Left cardiac atrium (tissue), 4 donors: ENCODE results near the gene PRRC2A. TPM values are rescaled to one million over a fixed set of nuclear protein-coding genes. Genes with fewer than 3 reads are reported as not detected.

ENCODE experiments used
- ATAC-seq, 2 donors: fragments of 200-7000 bp; cut with Tn5 transposase; one replicate each; pipeline ENCODE4 v1.9.1; 2020; ENCODE audit warnings: mild to moderate bottlenecking in 2 of 2, moderate library complexity in 2 of 2
- DNase-seq: peaks from one replicate; pipeline ENCODE4 v3.0.0-alpha.2; 2020
- intact Hi-C, 2 donors: fragments of 100-400 bp; cut with DNase I; formaldehyde crosslinking; loops; one replicate each; pipeline versions ENCODE4 v1.14.1 to v1.15.1; 2022 to 2023
- total RNA-seq, 2 donors: library from RNA; stranded (reverse); fragmentation: NEBNext Ultra II Directional; extraction: Animal tissue kit (Norgen Biotek cat#: 25700); gene quantifications; one replicate each; pipeline ENCODE4 v1.2.1, GENCODE V29; 2021
- donor health status: DM: no; HTN: yes; CAD: no.
- donor health status: DM: no; HTN: yes; CAD: no; lungs with severe emphysema.
- donor health status: DM: yes; HTN: yes; CAD: no.
- donor health status: Dilated cardiomyopathy.

The PRRC2A gene
- total RNA-seq, 2 donors from 2014 or later, result 85.0 to 108 TPM

GRCh38 chr6:31639449-31639861 is 18.9 kb downstream of the PRRC2A start:
- DNase-seq, result no peak
- intact Hi-C loops, result no loop called here
- ATAC-seq, result no peak

DNA sequence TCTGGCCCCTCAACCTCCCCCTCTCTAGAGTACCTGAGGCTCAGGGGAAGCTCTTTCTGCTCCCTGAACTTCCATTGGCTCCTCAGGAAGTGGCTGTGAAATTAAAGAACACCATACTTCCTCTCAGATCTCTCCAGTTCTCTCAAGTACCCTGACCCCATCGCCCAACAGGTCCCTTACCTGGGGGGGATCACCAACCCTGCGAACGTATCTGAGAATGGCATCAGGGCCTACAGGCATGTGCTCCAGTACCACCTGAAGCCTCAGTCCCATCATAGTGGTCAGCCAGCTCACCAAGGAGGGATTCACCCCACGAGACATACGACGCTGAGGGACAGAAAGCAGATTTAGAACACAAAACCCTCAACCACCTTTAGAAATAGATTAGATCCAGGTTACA is 20.1 kb downstream of the PRRC2A start:
- ATAC-seq (no peak), DNase-seq (no peak)
- intact Hi-C loops, result no loop called here

- intact Hi-C loops, result no loop called here
- no peak for ATAC-seq
- DNase-seq, result no peak
These were observed 20.9 kb downstream of the PRRC2A start for GRCh38 chr6:31641370-31641769.

DNA sequence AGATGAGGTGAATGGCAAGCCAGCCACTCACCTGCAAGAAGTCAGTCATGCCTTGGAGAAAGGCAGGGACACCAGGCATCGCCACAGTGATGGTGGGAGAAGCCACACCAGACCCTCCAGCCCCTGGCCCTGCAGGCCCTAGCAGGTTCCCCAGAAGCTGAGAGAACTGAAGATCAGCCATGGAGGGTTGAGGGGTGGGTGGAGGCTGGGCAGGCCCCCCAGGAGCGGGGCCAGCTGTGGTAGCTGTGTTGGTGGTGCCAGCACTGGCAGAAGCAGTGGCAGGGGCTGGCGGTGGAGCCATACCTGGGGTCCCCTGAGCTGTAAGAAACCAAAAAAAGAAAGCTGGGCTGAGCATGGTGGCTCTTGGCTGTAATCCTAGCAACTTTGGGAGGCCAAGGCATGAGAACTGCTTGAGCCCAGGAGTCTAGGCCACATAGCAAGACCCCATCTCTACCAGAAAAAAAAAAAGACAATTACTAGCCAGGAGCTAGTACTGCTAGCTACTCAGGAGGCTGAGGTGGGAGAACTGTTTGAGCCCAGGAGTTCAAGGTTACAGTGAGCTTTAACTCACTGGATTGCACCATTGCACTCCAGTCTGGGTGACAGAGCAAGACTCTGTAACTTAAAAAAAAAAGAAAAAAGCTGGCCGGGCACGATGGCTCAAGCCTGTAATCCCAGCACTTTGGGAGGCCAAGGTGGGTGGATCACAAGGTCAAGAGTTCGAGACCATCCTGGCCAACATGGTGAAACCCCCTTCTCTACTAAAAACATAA is 22.5 kb downstream of the PRRC2A start:
- no peak for ATAC-seq
- intact Hi-C loops, result no loop called here
- DNase-seq, result no peak

DNA sequence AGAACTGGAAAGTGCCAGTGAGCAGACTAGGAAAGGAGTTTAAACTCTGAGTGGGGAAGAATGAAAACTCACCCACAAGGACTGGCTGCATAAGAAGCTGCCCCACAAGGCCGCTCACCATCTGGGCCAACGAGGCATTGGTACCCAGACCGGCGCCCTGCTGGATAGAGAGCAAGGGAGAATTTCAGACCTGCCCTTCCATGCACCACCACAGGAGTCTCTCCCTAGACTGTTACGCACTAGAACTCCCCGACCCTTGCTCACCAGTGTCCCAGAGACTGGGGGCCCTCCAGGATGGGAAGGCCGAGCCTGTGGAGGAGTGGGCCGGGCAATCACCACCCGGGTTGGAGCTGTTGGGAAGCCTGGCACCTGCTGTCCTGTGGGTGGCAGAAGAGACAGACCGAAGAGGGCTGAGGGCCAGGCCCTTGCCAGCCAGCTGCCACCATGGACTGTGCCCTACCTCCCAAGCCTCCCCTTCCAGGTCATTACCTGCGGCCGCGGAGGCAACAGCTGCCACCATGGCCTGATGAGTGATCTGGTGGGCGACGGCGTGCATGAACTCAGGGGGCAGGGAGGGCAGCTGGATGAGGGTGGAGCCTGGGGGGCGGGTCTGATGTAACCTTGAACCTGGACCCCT is 23.4 kb downstream of the PRRC2A start:
- DNase-seq, result no peak
- no peak for ATAC-seq
- intact Hi-C loops, result no loop called here

GRCh38 chr6:31645325-31645724 is 24.8 kb downstream of the PRRC2A start:
- ATAC-seq, result no peak
- no peak for DNase-seq
- intact Hi-C loops, result no loop called here

DNA sequence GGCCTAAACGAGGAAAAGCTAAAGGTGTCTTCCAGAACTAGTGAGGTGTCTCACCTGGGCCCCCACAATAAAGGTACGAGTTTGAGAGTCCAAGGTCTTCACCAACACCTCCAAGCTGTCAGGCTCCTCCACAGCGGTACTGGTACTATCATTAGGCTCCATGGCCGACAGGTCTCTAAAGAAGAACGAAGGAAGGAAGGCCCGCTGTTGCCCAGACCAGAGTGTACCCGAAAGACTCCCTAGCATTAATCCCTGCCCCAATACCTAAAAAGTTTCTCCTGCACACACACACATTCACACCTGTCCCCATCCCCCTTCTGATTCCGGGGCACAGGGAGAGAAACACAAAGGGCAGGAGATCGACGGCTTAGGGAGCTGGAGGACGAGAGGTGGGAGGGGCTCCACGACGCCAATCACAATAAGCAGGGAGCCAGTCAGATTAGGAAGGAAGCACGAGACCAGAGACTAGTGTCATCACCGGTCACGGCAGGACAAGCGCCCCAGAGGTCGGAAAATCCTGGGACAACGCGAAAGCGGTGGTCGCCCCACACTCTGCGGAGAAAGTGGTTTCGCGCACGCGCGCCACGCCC is 31.2 kb downstream of the PRRC2A start:
- intact Hi-C loops, result no loop called here
- ATAC-seq (peak; percentile 70 to 75), DNase-seq (peak; percentile 79)

DNA sequence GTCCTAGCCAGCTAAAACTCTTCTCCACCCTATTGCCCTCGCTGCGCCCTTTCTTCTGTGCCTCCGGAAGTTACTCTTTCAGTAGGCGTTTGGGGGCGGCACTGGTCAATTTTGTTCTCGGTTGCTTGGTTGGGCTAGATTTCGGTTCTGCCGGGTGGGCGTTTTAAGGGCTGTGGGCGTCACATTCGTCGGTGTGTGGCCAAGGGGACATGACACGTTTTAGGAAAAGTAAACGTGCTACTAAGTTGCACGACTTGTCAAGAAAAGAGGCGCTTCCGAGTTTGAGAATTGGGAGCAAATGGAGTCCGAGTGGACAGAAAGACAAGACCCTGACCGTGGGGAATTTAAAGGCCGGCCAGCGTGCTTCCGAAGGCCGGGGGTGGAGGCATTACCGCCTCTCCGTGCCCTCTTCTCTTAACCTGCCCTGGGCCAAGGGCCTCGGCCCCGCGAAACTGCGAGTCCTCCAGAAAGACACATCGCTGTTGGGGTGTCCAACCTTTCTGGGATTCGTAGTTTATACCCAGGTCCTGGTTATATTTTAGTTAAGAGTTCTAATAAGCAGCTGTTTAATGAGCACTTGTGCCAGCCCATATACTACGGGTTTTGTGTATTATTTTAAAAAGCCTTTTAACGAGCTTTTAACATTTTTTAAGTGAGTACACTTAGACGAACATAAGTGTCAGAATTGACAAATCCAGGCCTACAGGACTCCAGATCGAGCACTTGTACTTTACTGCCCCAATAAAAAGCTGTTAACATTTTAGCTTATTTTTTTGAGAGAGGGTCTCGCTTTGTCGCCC is 32.6 kb downstream of the PRRC2A start:
- peak; percentile 80 to 82 for ATAC-seq
- intact Hi-C loops, result no loop called here
- peak; percentile 91 for DNase-seq

DNA sequence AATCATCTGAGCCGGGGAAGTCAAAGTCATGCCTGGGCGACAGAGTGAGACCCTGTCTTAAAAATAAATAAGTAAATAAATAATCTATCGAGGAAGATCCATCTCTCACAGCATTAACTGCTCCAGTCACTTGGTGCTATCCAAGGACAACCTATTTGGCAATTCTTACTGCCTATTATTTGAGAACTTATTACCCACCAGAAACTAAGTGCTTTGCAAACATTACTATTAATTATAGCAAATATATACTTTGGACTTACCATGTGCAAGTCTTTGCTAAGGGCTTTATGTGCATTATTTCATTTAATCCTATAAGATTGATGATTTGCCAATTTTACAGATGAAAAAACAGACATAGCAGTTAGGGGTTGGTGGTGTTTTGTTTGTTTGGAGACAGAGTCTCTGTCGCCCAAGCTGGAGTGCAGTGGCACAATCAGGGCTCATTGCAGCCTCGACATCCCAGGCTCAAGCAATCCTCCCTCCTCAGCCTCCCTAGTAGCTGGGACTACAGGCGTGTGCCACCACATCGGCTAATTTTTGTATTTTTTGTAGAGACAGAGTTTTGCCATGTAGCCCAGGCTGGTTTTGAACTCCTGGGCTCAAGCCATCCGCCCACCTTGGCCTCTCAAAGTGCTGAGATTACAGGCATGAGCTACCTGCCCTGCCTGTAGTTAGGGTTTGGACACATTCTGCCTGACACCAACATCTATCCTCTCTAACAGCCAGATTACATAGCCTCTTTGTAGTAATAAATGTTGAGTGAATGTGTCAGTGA is 34.2 kb downstream of the PRRC2A start:
- DNase-seq, result no peak
- intact Hi-C loops, result no loop called here

DNA sequence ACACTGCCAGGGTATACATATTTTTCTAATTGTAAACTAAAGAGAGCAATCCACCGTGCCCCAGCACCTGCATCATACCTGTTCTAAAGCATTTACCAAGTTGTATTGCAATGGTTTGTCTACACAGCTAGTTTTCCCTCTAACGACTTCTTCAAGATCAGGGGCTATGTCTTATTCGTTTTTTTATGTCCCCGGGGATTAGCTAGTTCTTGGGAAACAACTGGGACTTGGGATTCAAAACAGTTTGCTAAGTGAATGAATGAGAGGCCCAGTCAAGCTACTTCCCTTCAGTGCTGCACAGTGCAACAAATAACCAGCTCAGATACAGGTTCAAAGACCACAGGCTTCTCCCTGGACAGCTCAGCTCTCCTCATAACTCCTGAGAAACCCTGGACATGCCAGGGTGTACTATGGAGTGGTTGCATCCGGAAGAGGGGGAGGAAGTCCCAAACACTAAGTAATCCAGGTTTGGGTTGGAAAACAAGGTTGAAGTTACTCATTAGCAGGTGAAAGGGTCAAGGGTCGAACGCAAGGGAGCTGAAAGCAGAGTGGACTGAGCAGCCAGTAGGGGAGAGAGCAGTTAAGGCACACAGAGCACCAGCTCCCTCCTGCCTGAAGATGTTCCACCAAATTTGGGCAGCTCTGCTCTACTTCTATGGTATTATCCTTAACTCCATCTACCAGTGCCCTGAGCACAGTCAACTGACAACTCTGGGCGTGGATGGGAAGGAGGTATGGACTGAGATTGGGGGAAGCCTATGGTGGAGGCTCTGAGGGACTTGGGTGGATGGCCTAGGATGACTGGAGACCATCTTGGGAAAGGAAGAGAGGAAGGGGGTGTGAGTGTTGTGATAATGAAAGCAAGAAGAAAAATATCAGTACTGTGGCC is 35.1 kb downstream of the PRRC2A start, which contains the start of gene APOM:
APOM (plus strand) TSS at position 546 of the 889 bp plus-strand sequence; CDS start at position 619, 73 bp downstream.
- ATAC-seq, result no peak
- intact Hi-C loops, result no loop called here

More for the DNA sequence above, 34.2 kb downstream of the PRRC2A start:
- ATAC-seq, result no peak

DNA sequence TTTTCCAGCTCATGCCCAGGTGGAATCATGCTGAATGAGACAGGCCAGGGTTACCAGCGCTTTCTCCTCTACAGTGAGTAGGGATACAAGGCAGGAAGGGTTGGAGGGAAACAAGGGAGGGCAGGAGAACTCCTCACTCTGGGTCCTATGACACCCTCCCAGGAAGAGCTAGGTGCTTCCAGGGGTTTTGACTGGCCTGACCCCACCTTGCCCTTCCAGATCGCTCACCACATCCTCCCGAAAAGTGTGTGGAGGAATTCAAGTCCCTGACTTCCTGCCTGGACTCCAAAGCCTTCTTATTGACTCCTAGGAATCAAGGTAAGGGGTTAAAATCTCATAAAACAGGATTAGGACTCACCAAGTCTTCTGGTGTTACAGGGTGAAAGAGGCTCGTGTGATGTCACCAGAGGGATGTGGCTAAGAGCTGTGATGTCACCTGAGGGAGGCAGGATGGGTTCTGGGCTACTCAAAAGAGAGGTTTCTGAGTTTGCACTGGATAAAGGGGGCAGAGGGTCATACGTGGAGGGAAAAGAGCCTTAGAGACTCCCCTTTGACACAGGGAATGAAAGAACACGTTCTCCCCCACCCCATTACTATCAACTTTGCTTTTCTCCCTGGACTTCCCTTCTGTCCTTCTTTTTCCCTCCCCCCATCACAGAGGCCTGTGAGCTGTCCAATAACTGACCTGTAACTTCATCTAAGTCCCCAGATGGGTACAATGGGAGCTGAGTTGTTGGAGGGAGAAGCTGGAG is 37.1 kb downstream of the PRRC2A start:
- ATAC-seq (no peak), DNase-seq (no peak)
- intact Hi-C loops, result no loop called here

More for the DNA sequence above, 35.1 kb downstream of the PRRC2A start, which contains the start of gene APOM:
- no peak for DNase-seq

- intact Hi-C loops, result no loop called here
- ATAC-seq (no peak), DNase-seq (no peak)
These were observed 37.7 kb downstream of the PRRC2A start for GRCh38 chr6:31658158-31658688.

DNA sequence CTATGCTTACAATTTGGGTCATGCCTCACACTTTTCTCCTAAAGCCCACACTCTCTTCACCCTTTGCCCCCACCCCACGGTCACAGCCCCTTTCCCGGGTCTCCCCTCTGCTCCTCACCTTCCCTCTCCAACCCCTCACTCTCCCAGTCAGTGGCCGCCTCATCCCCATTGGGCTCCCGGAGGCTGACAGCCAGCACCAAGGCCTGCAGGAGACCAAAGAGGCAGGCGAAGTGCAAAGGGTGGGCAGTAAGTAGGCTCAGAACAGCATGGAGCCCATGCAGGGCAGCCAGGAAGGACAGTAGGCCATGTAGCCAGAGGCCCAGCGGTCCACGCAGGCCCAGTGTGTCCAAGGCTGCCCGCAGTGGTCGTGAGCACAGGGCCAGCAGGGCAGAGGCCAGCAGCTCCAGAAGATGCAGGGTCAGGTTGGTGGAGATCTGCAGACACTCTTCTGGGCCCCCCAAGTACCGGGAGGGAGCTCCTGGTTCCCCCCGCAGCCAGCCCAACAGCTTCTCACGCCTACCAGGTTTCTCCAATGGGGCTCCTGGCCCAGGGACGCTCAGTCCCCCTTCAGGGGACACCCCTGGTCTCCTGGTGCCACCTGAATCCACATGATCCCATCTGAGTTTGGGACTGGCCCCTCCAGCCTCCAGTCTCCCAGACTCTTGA is 38.6 kb downstream of the PRRC2A start:
- intact Hi-C loops, result no loop called here
- ATAC-seq (no peak), DNase-seq (no peak)

- DNase-seq, result no peak
- intact Hi-C loops, result no loop called here
- peak in 1 of 2 donors; percentile 4 for ATAC-seq
These were observed 39.3 kb downstream of the PRRC2A start for GRCh38 chr6:31659649-31660380.

DNA sequence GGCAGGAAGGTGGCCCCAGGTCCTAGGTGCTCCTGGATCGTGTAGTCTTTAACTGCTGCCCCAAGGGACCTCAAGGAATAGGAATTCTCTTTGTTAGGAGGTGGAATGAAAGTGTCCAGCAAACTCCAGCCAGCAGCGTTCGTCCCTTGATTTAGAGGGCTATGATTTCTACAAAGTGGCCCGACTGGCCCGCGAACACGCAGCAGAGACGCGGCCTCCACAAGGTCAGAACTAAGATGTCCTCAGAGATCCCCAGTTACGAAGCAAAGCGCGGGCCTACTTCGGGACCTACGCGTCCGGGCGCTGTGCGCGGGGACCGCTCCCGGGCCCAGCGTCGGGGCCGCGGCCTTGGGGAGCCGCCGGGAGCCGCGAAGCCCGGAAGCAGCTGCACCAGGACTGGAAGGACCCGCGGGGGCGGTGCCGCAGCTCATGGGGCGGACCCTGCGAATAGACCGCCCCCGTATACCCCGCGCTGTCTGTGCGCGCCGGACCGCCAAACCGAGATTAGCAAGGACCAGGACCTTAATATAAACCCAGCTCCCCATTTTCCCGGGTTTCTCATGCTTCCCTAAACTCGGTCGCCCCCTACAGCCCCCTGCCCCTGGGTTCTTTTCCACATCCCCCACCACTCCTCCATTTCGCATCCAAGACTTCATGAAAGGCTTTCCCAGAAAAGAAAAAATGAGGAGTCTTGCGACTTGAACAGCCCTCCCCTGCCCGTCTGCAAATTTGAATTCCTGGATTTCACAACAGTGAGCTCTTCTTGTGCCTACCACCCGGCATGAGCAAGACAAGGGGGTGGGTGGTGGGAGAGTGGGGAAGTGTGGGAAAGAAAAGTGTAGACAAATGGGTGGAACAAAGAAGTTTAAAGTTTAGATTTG is 40.1 kb downstream of the PRRC2A start, which contains the start of gene C6orf47:
C6orf47 (minus strand) TSS at position 398 of the 881 bp plus-strand sequence. CDS start 831 bp downstream, outside the sequence.
- intact Hi-C loops, result no loop called here
- DNase-seq (peak; percentile 93), ATAC-seq (peak; percentile 86)
